Caco-2 (cell line): Measurements from ENCODE around the gene ATP2C2. TPM values are rescaled to one million over a fixed set of nuclear protein-coding genes. Genes with fewer than 3 reads are reported as not detected.
"Not testable (repeated sequence)": the region's sequence is repeated elsewhere in the genome, so short reads cannot be mapped to it uniquely, and the experiment has no call there.

Experiments used
- BruUV-seq: library from RNA; stranded (reverse); fragments of 400-500 nt; replicated peaks from 2 replicates; lab custom pipeline; 2021; lab: Mats Ljungman, UMichigan
- CTCF ChIA-PET: fragments of 300-600 bp; sonication (Branson Sonifier 250); formaldehyde crosslinking; loops from one replicate; lab custom pipeline; 2022; ENCODE audit warnings: antibody characterized with exemption; lab: Charles Lee
- POLR2A ChIA-PET: fragments of 300-600 bp; sonication (Branson Sonifier 250); formaldehyde crosslinking; loops from one replicate; lab custom pipeline; 2022; ENCODE audit warnings: antibody characterized with exemption; lab: Charles Lee
- DNase-seq, 2 experiments: peaks; one replicate each; pipeline versions ENCODE4 v3.0.0 to v3.0.0-alpha.2; 2020 to 2022
- H3K27me3 ChIP-seq: replicated peaks from 2 replicates; pipeline ENCODE4 v1.6.0; 2011; ENCODE audit warnings: low read length; ENCODE audit not compliant: control insufficient read depth, insufficient read depth
- H3K36me3 ChIP-seq: 2 replicates; pipeline ENCODE4 v1.5.1; 2011; ENCODE audit warnings: low read length; ENCODE audit not compliant: control insufficient read depth, insufficient read depth
- H3K4me1 ChIP-seq: fragments of 250-450 bp; sonication (Bioruptor Pico); 2 replicates; pipeline ENCODE4 v1.5.1; 2020; ENCODE audit warnings: mild to moderate bottlenecking
- H3K4me3 ChIP-seq: 2 replicates; pipeline ENCODE4 v1.5.1; 2011; ENCODE audit warnings: low read depth, mild to moderate bottlenecking, control low read depth, low read length
- H3K9me3 ChIP-seq: fragments of 250-450 bp; sonication (Bioruptor Pico); 2 replicates; pipeline ENCODE4 v1.5.1; 2020; ENCODE audit warnings: mild to moderate bottlenecking, moderate library complexity
- H3K27ac Mint-ChIP-seq: one replicate; pipeline ENCODE4 v1.8.0; 2022; ENCODE audit warnings: mixed read lengths; ENCODE audit not compliant: unreplicated experiment
- H3K27me3 Mint-ChIP-seq: one replicate; pipeline ENCODE4 v1.8.0; 2022; ENCODE audit warnings: mixed read lengths; ENCODE audit not compliant: insufficient read depth, unreplicated experiment
- H3K36me3 Mint-ChIP-seq: one replicate; pipeline ENCODE4 v1.8.0; 2022; ENCODE audit warnings: mild to moderate bottlenecking, mixed read lengths; ENCODE audit not compliant: insufficient read depth, unreplicated experiment
- H3K4me1 Mint-ChIP-seq: one replicate; pipeline ENCODE4 v1.8.0; 2022; ENCODE audit warnings: low read depth, mixed read lengths; ENCODE audit not compliant: unreplicated experiment
- H3K4me3 Mint-ChIP-seq: one replicate; pipeline ENCODE4 v1.8.0; 2022; ENCODE audit warnings: mild to moderate bottlenecking, moderate library complexity, mixed read lengths; ENCODE audit not compliant: unreplicated experiment
- H3K9me3 Mint-ChIP-seq: one replicate; pipeline ENCODE4 v1.8.0; 2022; ENCODE audit warnings: mixed read lengths; ENCODE audit not compliant: unreplicated experiment
- CTCF ChIP-seq, 2 experiments: fragments of 200-600 bp in 1 of 2; IDR thresholded peaks; 1 replicate in 1 of 2; 2 replicates in 1 of 2; pipeline versions ENCODE4 v1.5.1 to v1.8.0; 2011 to 2022; ENCODE audit warnings: antibody characterized with exemption in 1 of 2, control low read depth in 1 of 2, inconsistent platforms in 1 of 2, low read depth in 1 of 2, low read length in 1 of 2, mild to moderate bottlenecking in 1 of 2, moderate library complexity in 1 of 2; ENCODE audit not compliant: insufficient read depth in 1 of 2, severe bottlenecking in 1 of 2, unreplicated experiment in 1 of 2
- intact Hi-C: fragments of 100-400 bp; cut with micrococcal nuclease; formaldehyde crosslinking; loops from one replicate; pipeline ENCODE4 v1.10.0; 2022; ENCODE audit not compliant: unreplicated experiment
- total RNA-seq: library from RNA; stranded (reverse); gene quantifications from 2 replicates; pipeline ENCODE4 v1.2.3, GENCODE V29; 2022

Gene ATP2C2
- total RNA-seq, 1 experiment from 2014 or later, result 47.0 TPM

GRCh38 chr16:84392031-84392360, 23.7 kb downstream of the ATP2C2 start:
- H3K4me3 Mint-ChIP-seq, result no peak overlapping the region
- DNase-seq, result no peak
- no TSS peak for BruUV-seq
- intact Hi-C loops, result no loop called here
- peaks cover 12% of the 10 kb centered on the region for H3K36me3 Mint-ChIP-seq
- Histone ChIP-seq H3K4me1 (peaks cover 25% of the 10 kb centered on the region), H3K4me3 (no peak overlapping the region), H3K9me3 (no peaks in the 10 kb centered on the region), H3K27me3 (no peaks in the 10 kb centered on the region), H3K36me3 (no peaks in the 10 kb centered on the region)
- ChIA-PET POLR2A (no interaction called here), CTCF (no interaction called here)
- no peaks in the 10 kb centered on the region for H3K27me3 Mint-ChIP-seq
- no peak overlapping the region for H3K27ac Mint-ChIP-seq
- peaks cover 23% of the 10 kb centered on the region for H3K4me1 Mint-ChIP-seq
- no peaks in the 10 kb centered on the region for H3K9me3 Mint-ChIP-seq
- TF ChIP-seq CTCF (IDR thresholded peaks at IDR 0.05; ENCODE audit: insufficient read depth in 1 of 2, low read depth in 1 of 2, low read length in 1 of 2, severe bottlenecking in 1 of 2, unreplicated experiment in 1 of 2), result no peak

GRCh38 chr16:84396082-84396481, 27.7 kb downstream of the ATP2C2 start:
- H3K27ac Mint-ChIP-seq, result peak overlapping the region; percentile 94
- intact Hi-C loops, result loop anchor here (1.0 kb wide), 2 partner anchors 28 to 56 kb away; partner anchors contain the start of gene ATP2C2
- not testable (repeated sequence) for H3K27me3 Mint-ChIP-seq, H3K36me3 ChIP-seq, H3K9me3 Mint-ChIP-seq, BruUV-seq, H3K4me3 ChIP-seq, H3K27me3 ChIP-seq, H3K9me3 ChIP-seq
- H3K36me3 Mint-ChIP-seq, result peaks cover 17% of the 10 kb centered on the region
- POLR2A ChIA-PET, result interaction anchor here (0.6 to 0.7 kb wide), 2 partner anchors 28 to 81 kb away, joined by 3 read pairs; partner anchors contain the start of gene ATP2C2
- DNase-seq, result peak in 1 of 2 experiments; percentile 17
- CTCF ChIA-PET, result interaction anchor here (0.6 kb wide), 1 partner anchor 119 kb away, joined by 3 read pairs; no protein-coding TSS in a partner anchor
- H3K4me1 ChIP-seq, result peaks cover 28% of the 10 kb centered on the region
- H3K4me3 Mint-ChIP-seq, result peak overlapping the region; percentile 71
- peaks cover 23% of the 10 kb centered on the region for H3K4me1 Mint-ChIP-seq

- Histone ChIP-seq H3K36me3 (no peaks in the 10 kb centered on the region), H3K9me3 (no peaks in the 10 kb centered on the region), H3K27me3 (no peaks in the 10 kb centered on the region), H3K4me3 (no peak overlapping the region), H3K4me1 (peaks cover 28% of the 10 kb centered on the region)
- intact Hi-C loops, result loop anchor here (1.0 kb wide), 3 partner anchors 28 to 79 kb away; partner anchors contain the start of gene ATP2C2
- no peak for TF ChIP-seq CTCF (IDR thresholded peaks at IDR 0.05; ENCODE audit: insufficient read depth in 1 of 2, low read depth in 1 of 2, low read length in 1 of 2, severe bottlenecking in 1 of 2, unreplicated experiment in 1 of 2)
- H3K4me3 Mint-ChIP-seq, result peak overlapping the region; percentile 71
- no peaks in the 10 kb centered on the region for H3K9me3 Mint-ChIP-seq
- POLR2A ChIA-PET, result interaction anchor here (0.6 to 0.7 kb wide), 2 partner anchors 28 to 80 kb away, joined by 3 read pairs; partner anchors contain the start of gene ATP2C2
- no TSS peak for BruUV-seq
- CTCF ChIA-PET, result no interaction called here
- DNase-seq, result peak; percentile 79 to 84
- H3K27ac Mint-ChIP-seq, result peak overlapping the region; percentile 94
- H3K36me3 Mint-ChIP-seq, result peaks cover 17% of the 10 kb centered on the region
- peaks cover 23% of the 10 kb centered on the region for H3K4me1 Mint-ChIP-seq
- no peaks in the 10 kb centered on the region for H3K27me3 Mint-ChIP-seq
Observed at GRCh38 chr16:84396537-84397008, 28.2 kb downstream of the ATP2C2 start.
